HL-60 (cell line): Measurements from ENCODE around the gene P2RX1.

ENCODE experiments used
- GABPA ChIP-seq: IDR thresholded peaks from 2 replicates; pipeline ENCODE4 v1.6.1; 2012; ENCODE audit warnings: low read depth
- POLR2AphosphoS5 ChIP-seq: IDR thresholded peaks from 2 replicates; pipeline ENCODE4 v1.6.1; 2012; ENCODE audit warnings: low read depth
- SPI1 ChIP-seq: IDR thresholded peaks from 2 replicates; pipeline ENCODE4 v1.6.1; 2012; ENCODE audit warnings: low read depth, mild to moderate bottlenecking, borderline replicate concordance
- TF ChIP-seq, protein P1 (sequence below): IDR thresholded peaks from one replicate; pipeline ENCODE4 v1.5.1; 2011; ENCODE audit warnings: low read length, control low read depth, inconsistent platforms; ENCODE audit not compliant: insufficient read depth
- TF ChIP-seq, protein P2 (sequence below): IDR thresholded peaks from 2 replicates; pipeline ENCODE4 v1.6.1; 2012; ENCODE audit warnings: low read depth; ENCODE audit not compliant: insufficient replicate concordance

DNA sequence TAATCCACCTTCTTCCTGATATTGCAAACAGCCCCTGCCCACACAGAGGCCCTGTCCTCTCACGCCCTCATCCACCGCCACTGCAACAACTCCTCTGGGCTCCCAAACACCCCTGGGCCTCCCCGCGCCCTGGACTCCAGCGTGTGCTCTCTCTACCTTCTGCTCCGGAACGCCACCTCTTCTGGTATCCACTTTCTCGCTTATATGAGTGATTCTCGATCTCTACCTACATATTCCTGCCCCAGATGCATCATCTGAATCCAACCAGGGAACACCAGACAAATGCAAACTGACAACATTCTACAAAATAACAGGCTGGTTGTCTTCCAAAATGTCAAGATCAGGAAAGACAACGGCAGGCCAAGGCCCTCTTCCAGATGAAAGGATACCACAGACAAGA is 42.4 kb downstream of the P2RX1 start:
- TF ChIP-seq, protein P1, sequence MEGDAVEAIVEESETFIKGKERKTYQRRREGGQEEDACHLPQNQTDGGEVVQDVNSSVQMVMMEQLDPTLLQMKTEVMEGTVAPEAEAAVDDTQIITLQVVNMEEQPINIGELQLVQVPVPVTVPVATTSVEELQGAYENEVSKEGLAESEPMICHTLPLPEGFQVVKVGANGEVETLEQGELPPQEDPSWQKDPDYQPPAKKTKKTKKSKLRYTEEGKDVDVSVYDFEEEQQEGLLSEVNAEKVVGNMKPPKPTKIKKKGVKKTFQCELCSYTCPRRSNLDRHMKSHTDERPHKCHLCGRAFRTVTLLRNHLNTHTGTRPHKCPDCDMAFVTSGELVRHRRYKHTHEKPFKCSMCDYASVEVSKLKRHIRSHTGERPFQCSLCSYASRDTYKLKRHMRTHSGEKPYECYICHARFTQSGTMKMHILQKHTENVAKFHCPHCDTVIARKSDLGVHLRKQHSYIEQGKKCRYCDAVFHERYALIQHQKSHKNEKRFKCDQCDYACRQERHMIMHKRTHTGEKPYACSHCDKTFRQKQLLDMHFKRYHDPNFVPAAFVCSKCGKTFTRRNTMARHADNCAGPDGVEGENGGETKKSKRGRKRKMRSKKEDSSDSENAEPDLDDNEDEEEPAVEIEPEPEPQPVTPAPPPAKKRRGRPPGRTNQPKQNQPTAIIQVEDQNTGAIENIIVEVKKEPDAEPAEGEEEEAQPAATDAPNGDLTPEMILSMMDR, result no peak
- TF ChIP-seq POLR2AphosphoS5 (no peak), GABPA (no peak), SPI1 (no peak)
- TF ChIP-seq, protein P2, sequence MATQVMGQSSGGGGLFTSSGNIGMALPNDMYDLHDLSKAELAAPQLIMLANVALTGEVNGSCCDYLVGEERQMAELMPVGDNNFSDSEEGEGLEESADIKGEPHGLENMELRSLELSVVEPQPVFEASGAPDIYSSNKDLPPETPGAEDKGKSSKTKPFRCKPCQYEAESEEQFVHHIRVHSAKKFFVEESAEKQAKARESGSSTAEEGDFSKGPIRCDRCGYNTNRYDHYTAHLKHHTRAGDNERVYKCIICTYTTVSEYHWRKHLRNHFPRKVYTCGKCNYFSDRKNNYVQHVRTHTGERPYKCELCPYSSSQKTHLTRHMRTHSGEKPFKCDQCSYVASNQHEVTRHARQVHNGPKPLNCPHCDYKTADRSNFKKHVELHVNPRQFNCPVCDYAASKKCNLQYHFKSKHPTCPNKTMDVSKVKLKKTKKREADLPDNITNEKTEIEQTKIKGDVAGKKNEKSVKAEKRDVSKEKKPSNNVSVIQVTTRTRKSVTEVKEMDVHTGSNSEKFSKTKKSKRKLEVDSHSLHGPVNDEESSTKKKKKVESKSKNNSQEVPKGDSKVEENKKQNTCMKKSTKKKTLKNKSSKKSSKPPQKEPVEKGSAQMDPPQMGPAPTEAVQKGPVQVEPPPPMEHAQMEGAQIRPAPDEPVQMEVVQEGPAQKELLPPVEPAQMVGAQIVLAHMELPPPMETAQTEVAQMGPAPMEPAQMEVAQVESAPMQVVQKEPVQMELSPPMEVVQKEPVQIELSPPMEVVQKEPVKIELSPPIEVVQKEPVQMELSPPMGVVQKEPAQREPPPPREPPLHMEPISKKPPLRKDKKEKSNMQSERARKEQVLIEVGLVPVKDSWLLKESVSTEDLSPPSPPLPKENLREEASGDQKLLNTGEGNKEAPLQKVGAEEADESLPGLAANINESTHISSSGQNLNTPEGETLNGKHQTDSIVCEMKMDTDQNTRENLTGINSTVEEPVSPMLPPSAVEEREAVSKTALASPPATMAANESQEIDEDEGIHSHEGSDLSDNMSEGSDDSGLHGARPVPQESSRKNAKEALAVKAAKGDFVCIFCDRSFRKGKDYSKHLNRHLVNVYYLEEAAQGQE, result no peak
